NCI-H69 (cell line): Measurements from ENCODE around the gene SPON2.

Source experiments
- DNase-seq: peaks from one replicate; lab custom pipeline; 2025; lab: John Stamatoyannopoulos, UW

The SPON2 gene

GRCh38 chr4:1195109-1195671, 22.8 kb upstream of the SPON2 start:
- no peak for DNase-seq

GRCh38 chr4:1194010-1194900, 21.9 kb upstream of the SPON2 start:
- DNase-seq: peak; percentile 75

- no peak for DNase-seq
These were observed 21.0 kb upstream of the SPON2 start for GRCh38 chr4:1193206-1194009.

- DNase-seq: no peak
These were observed 20.3 kb upstream of the SPON2 start for GRCh38 chr4:1192493-1193205.

GRCh38 chr4:1192091-1192492, 19.7 kb upstream of the SPON2 start:
- DNase-seq: no peak

GRCh38 chr4:1191621-1192020, 19.2 kb upstream of the SPON2 start:
- no peak for DNase-seq

- DNase-seq: peak; percentile 62
These were observed 14.8 kb upstream of the SPON2 start for GRCh38 chr4:1187182-1187581.

GRCh38 chr4:1183985-1184773, 11.8 kb upstream of the SPON2 start:
- DNase-seq: no peak

- DNase-seq: no peak
These were observed 9.9 kb upstream of the SPON2 start for GRCh38 chr4:1182313-1182712.

- DNase-seq: no peak
These were observed 8.3 kb upstream of the SPON2 start for GRCh38 chr4:1180663-1181062.

- no peak for DNase-seq
These were observed 7.6 kb upstream of the SPON2 start for GRCh38 chr4:1179976-1180375.

GRCh38 chr4:1179089-1179441, 6.7 kb upstream of the SPON2 start:
- DNase-seq: no peak

- no peak for DNase-seq
These were observed 6.1 kb upstream of the SPON2 start for GRCh38 chr4:1178300-1179088.

- DNase-seq: no peak
These were observed 5.1 kb upstream of the SPON2 start for GRCh38 chr4:1177274-1178141.

GRCh38 chr4:1176398-1177273, 4.3 kb upstream of the SPON2 start:
- DNase-seq: no peak

GRCh38 chr4:1175635-1176229, 3.3 kb upstream of the SPON2 start:
- no peak for DNase-seq

GRCh38 chr4:1174941-1175634, 2.7 kb upstream of the SPON2 start:
- DNase-seq: no peak
